ENCODE results near the gene DOCK4. TPM values are rescaled to one million over a fixed set of nuclear protein-coding genes. Genes with fewer than 3 reads are reported as not detected.

Gene DOCK4
- total and polyA plus RNA-seq, 2 of the 8 experiments (the other 6 are each of a cell fraction or from before 2014, with no cell fraction given) = 5.1 to 23.6 TPM

GRCh38 chr7:111975346-111975745, 230.9 kb downstream of the DOCK4 start (continued):
- TF ChIP-seq JUN (IDR thresholded peaks at IDR 0.05; ENCODE audit: low read depth, low read length) (no peak), SUZ12 (IDR thresholded peaks at IDR 0.05; ENCODE audit: low read length) (no peak), RBBP5 (IDR thresholded peaks at IDR 0.05; ENCODE audit: borderline replicate concordance, low read depth, low read length) (no peak), ASH2L (IDR thresholded peaks at IDR 0.05; ENCODE audit: low read length) (no peak)

Data from H1 (cell line).